Measurements from ENCODE around the gene SAMHD1.
"Not testable (repeated sequence)": the region's sequence is repeated elsewhere in the genome, so short reads cannot be mapped to it uniquely, and the experiment has no call there.

SAMHD1 gene

DNA sequence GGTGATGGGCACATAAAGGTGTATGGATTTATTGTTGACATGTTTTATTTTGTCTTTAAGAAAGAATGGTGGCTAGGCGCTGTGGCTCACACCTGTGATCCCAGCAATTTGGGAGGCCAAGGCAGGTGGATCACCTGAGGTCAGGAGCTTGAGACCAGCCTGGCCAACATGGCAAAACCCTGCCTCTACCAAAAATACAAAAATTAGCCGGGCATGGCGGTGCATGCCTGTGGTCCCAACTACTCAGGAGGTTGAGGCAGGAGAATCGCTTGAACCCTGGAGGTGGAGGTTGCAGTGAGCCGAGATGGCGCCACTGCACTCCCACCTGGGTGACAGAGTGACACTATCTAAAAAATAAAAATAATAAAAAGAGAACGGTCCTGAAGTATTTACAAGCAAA lies 45.4 kb downstream of the SAMHD1 start:
- DNase-seq: not testable (repeated sequence)

DNA sequence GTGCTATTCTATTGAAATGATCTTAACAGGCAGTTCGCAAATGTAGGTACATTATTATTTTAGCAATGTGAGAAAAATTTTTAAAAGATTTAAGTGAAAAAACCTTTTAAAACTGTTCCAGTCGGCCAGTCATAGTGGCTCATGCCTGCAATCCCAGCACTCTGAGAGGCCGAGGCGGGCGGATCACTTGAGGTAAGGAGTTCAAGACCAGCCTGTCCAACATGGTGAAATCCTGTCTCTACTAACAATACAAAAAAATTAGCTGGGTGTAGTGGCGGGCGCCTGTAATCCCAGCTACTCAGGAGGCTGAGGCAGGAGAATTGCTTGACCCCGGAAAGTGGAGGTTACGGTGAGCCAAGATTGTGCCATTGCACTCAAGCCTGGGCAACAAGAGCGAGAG lies 45.9 kb downstream of the SAMHD1 start:
- not testable (repeated sequence) for DNase-seq

DNA sequence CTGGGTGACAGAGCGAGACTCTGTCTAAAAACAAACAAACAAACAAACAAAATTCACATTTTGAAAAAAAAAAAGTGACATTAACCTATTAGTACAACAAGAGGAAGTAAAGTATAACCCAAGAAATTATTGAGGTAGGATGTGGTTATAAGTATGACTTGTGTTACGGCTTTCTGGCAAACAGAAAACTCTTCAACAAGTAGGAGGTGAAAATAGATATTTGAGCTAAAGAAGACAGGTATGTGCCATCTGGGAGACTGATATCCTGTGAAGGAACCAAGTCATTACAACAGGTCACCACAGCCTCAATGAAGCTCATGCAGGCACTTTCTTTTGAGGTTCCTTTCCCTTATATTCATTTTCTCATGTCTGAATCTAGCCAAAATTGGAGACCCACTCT lies 46.8 kb downstream of the SAMHD1 start:
- no peak for DNase-seq

DNA sequence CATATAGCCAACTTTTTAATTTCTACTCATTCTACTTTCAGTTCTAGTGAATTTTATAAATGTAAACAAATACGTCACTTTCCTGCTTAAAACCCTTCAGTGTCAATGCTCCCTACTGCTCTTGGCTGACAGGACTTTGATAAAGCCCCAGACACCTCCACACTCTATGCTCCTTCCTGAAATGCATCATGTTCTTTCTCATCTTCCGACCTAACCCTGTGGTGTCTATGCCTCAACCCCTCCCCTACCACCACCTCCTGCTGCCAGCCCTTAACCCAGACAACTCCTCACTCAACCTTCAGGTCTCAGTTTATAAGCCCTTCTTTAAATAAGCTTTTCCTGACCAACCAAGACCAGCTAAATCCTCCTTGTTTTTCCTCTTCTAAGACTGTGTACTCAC lies 56.5 kb downstream of the SAMHD1 start:
- DNase-seq: no peak

DNA sequence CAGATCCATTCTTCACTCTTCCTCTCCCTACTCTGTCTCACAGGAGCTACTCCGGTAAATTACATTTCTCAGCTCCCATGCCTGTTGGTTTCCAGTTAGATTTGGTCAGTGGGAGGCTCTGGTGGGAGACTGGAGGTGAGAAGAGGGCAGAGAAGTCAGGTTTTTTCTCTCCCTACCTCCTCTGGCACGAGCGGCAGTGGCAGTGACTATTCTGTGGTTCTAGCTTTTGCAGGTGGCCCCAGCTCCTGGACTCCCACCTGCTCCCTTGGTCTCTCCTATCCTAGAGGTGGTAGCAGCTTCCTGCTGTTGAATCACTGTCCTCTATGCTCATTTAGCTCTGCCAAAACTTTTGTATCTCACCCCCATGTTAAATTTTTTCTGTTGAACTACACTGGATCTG lies 57.7 kb downstream of the SAMHD1 start:
- DNase-seq: no peak

DNA sequence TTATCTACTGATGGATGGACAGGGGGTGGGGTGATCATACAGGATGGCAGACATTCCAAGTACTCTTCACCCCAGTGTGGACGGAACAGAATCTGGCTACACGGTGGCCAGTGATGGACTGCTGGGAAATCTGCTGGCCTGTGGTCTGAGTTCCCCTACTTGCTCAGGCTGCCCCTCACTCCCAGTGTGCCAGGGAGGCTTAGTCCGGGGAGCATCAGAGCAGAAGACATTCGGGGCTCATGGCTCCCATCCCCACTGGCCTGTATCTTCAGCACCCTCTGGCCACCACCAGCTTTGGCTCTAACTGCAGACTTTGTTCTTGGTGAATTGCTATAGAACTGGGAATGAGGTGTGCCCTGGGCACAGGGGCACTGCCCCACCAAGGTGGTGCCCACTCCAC lies 60.3 kb downstream of the SAMHD1 start:
- DNase-seq: no peak

DNA sequence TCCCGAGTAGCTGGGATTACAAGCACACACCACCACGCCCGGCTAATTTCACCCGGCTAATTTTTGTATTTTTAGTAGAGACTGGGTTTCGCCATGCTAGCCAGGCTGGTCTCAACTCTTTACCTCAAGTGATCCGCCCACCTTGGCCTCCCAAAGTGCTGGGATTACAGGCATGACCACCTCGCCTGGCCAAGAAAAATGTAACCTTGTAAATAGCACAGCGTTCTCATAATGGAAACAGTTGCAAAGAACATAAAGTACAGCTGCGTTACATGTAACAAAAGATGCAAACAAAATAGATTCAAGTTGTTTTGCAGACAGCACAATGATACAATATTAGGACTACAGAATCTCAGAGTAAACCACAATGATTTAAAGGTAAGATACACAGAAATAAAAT lies 60.9 kb downstream of the SAMHD1 start:
- DNase-seq: no peak

DNA sequence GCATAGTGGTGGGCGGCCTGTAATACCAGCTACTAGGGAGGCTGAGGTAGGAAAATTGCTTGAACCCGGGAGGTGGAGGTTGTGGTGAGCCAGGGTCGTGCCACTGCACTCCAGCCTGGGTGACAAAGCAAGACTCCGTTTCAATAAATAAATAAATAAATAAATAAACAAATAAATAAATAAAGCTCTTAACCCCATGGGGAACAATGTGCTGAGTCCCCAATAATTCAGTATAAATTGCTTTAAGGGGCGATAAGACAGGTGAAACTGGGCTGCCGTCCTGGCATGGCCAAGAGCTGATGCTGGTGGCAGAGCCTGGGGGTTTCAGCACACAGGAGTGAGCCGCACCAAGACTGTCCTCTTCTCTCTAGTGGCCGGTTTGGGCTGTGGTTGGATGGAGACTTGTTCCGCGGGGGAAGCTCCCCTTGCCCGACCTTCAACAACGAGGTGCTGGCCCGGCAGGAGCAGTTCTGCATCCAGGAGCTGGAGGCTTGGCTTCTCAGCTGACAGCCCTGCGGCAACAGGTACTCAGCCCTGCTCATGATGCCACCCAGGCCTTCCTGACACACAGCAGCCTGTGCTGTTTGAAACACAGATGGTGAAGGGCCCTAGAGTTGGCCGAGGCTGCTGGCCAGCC lies 62.5 kb downstream of the SAMHD1 start:
- no peak for DNase-seq

DNA sequence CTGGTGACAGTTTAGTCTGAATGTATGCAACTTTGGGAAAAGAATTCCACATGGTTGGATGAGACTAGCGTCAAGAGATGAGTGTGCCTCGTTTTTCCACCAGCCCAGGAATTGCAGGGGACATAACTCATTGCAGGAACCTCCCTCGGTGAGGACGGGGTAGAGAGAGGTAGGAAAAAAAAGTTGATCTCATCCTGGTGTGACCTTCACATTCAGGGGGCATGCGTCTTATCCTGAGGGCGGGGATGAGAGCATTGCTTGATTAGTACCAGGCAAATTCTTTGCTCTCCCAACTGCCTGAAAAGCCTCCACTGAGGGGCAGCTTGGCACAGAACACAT lies 63.8 kb downstream of the SAMHD1 start:
- no peak for DNase-seq

DNA sequence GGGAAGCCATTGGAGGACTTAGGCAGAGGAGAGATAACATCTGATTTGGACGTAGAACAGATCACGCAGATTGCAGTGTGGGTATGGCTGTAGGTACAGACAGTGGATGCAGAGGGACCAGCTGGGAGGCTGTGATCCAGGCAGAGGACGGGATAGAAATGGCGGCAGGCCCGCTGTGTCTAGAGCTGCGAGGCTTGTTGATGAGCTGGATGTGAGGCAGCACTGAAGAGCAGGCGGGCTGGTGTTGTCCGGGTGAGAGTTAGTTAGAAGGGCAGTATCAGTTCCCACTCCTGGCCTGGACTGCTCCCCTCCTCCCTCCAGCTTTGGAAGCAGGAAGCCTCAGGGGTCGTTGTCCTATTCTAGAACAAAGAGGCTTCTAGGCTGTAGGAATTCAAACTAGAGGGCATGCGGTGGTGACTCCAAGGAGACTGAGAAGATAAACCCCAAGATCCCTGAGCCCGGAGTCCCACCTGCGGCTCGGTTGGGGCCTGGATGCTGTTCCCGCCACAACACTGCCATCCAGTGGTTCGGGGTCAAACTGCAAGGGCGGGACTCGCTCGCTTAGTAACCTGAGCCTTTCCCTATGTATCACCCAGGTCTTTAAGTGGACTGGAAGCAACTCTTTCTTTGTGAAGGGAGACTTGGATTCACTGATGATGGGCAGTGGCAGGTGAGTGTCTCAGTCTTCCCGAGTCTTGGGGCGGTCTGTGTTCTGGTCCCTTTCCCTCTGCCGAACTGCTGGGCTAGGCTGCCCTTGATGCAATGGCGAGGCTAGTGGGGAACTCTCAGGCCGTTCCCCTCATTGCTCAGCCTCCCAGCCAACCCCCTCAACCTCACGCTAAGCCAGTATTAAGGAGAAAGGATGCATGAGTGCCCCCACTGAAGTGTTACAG lies 64.4 kb downstream of the SAMHD1 start:
- peak; percentile 77 for DNase-seq

DNA sequence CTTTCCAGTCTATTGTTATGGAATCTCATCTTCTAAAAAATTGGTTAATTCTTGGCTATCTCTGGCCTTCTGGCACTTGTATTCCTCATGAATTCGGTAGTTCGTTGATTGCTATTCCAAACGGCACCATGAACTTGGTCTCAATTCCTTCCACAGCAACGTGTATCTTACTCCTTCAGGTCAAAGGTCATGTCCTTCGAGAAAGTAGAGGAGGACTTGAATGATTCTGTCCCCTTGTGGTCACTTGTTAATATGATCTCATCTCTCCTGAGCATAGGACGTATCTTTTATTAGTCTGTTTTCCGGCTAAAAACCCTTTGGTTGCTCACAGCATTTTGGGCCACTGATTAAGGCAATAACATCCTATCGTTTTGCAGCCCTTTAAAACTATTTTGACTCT lies 66.2 kb downstream of the SAMHD1 start:
- DNase-seq: no peak

DNA sequence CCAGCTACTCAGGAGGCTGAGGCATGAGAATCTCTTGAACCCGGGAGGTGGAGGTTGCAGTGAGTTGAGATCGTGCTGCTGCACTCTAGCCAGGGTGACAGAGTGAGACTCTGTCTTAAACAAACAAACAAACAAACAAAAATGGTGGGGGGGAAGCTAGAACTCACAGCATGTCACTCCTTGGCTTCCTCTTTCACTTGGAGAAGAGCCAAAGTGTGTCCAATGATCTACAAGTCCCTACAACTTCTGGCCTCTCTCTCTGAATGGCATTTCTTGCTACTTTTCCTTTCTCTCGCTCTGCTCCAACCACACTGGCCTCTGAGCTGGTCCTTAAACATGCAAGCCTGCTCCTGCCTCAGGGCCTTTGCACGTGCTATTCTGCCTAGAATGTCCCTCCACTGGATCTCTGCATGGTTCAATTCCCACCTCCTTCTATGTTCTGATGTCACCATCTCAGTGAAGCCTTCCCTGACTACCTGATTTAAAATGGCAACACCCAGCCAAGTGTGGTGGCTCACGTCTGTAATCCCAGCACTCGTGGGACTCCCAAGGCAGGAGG lies 67.5 kb downstream of the SAMHD1 start:
- no peak for DNase-seq

DNA sequence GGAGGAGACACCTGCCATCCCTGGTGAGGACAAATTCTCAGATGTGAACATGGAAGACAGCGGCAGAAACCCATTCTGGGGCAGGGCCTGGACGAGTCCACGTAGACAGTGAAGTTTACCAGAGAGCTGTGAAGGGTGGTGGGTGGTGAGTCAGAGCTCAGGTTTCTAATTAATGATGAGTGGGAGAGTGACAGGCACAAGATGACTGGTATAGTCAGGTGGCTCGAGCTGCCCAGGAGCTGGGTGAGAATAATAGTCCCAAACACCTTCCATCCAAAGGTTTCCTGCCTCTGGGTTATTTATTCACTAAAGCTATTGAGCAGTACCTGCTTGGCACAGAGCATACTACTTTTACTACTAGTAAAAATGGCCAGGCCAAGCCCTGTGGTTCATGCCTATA lies 69.6 kb downstream of the SAMHD1 start:
- no peak for DNase-seq

DNA sequence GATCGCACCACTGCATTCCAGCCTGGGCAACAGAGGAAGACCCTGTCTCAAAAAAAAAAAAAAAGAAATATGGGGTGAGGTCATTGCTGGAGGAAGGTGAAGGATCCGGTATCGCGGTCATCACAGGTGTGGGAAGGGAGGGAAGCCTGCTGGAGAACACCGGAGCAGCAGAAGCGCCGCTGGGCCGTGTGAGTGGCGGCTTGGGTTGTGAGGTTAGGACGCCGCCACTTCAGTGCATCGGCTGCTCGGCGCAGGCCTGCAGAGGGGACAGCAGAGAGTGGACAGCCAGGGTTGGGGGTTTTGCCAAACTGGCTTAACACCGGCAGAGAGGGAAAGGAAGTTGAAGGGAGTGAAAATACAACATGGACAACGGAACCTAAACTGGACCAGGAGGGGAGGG lies 70.2 kb downstream of the SAMHD1 start:
- no peak for DNase-seq

DNA sequence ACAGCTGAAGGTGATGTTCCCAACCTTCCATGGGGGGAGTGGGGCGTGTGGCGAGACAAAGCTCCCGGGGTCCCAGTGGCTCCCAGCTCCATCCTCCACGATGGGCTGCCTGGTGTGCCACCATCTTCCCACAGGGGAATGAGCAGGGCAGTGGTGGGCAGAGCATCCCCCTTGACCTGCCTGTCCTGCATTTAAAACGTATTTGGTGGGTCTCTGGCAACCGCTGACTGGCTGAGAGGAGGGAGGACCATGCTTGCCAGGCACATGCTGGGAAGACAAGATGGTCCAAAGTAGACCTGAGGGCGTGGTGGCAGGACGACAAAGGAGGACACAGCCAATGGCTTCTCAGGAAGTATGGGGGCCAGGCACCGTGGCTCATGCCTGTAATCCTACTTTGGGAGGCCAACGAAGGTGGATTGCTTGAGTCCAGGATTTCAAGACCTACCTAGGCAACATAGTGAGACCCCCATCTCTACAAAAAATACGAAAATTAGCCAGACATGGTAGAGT lies 70.7 kb downstream of the SAMHD1 start:
- no peak for DNase-seq

DNA sequence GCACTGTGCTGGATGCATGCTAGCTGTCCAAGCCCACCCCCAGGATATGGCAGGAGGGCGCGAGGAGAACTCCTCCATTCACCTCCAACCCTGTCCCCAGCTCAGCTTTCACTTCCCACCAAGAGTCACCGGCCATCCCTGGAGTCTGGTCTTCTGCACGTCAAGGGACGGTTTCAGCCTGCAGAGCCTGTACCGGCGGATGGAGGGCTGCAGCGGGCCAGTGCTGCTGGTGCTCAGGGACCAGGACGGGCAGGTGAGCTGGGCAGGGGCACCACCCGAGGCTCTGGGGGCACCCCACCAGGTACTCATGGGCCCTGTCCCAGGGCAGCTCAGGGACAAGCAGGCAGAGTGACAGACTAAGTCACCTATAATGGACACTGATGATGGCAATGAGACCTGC lies 72.6 kb downstream of the SAMHD1 start:
- no peak for DNase-seq

DNA sequence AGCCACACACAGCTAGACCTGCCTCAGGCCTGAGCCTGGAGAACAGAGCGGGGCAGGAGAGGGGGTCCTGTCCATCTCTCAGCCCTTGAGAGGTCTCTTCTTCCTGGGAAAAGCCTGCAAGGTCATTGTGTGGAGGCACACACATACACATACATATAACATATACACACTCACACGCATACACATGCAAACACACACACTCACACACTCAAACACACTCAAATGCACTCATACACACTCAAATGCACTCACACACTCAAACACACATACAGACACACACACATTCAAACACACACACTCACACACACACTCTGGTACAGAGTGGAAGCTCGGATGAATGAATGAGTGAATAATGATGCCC lies 75.1 kb downstream of the SAMHD1 start:
- DNase-seq: no peak

DNA sequence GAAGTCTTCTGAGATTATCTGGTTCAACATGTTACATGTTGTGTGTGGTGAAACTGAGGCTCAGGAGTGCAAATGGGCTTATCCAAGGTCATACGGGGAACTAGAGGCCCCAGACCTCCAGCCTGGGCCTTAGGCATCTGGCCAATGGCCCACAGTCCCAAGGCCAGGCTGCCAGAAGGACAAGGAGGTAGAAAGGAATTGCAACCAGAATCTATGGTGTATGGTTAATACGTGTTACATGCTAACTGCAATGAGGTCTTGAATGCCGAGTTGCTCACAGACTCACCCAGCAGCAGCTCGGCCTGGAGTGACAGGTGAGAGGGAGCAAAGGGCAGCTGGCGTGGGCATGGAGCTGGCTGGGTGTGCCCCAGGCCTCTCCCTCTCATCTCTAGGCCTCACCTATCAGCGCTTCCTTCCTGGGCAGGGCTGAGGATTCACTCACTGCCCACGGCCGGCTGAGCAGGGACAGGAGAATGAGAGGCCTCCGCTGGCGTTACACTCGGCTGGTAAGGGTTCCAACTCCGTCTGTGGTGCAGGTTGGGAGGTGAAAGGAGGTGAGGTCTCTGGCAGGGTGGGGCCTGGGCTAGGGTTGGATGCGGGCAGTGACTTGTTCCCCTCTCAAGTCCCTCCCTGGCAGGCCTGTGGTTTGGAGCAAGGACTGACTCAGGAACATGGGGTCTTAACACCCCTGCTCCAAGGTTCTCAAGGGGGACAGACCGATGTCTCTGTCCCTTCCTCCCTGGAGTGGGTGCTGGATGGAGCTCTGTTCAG lies 75.6 kb downstream of the SAMHD1 start, which contains the start of gene TLDC2:
TSS of gene TLDC2 (plus strand) at position 437 of the 771 bp plus-strand sequence. CDS start at position 474, 37 bp downstream.
- no peak for DNase-seq

DNA sequence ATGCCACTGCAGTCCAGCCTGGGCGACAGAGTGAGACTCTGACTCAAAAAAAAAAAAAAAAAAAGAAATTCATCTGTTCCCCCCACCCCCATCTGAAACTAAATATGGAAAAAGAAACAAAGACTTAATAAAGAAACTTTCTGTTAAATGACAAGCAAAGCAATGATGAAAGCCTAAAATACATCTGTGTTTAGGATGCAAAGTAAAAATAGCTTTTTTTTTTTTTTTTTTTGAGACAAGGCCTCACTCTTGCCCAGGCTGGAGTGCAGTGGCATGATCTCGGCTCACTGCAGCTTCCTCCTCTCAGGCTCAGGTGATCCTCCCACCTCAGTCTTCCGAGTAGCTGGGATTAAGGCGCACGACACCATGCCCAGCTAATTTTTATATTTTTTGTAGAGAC lies 76.4 kb downstream of the SAMHD1 start:
- DNase-seq: not testable (repeated sequence)

DNA sequence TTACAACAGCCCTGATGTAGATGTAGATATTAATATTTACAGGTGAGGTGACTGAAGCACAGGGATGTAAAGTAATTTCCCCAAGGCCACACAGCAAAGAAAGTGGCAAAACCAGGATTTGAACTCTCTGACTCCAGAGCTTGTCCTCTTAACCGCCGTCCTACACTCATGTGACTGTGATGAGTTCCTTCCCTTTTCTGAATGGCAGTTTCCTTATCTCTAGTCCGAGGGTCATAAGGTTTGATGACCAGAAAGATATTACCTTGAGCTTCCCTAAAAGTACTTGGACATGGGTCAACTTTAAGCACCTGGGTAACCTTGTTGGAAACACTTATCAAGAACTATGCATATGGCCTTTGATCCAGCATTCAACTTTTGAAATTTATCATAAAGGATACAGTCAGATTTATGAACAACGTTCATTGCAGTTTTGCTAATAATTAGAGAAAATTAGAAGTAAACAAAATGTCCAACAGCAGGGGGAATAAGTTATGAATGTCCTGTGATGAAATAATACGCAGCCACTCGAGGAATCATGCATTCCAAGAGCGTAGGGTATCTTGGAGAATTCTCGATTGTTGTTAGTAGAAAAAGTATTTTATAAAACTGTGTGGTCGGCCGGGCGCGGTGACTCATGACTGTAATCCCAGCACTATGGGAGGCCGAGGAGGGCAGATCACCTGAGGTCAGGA lies 77.9 kb downstream of the SAMHD1 start:
- DNase-seq: no peak

DNA sequence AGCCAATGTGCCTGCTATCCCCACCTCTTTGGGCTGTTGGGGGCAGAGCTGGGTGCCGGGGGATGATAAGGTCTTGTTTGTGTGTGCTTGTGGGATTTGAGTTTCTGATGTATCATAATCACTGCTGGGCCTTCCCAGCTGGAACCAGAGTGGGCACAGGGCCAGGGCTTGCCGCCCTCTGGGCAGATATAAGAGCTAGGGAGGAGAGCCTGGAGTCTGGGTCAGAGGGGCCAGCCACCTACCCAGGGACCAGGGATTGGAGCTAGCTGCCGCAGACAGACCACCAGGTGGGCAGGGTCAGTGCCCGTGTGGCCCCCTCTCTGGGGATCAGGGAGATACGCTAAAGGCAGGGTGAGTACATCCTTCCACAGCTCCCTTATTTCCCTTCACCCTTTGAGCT lies 78.7 kb downstream of the SAMHD1 start:
- no peak for DNase-seq
